ENCODE results near the gene IRF2BP2.

IRF2BP2 gene

DNA sequence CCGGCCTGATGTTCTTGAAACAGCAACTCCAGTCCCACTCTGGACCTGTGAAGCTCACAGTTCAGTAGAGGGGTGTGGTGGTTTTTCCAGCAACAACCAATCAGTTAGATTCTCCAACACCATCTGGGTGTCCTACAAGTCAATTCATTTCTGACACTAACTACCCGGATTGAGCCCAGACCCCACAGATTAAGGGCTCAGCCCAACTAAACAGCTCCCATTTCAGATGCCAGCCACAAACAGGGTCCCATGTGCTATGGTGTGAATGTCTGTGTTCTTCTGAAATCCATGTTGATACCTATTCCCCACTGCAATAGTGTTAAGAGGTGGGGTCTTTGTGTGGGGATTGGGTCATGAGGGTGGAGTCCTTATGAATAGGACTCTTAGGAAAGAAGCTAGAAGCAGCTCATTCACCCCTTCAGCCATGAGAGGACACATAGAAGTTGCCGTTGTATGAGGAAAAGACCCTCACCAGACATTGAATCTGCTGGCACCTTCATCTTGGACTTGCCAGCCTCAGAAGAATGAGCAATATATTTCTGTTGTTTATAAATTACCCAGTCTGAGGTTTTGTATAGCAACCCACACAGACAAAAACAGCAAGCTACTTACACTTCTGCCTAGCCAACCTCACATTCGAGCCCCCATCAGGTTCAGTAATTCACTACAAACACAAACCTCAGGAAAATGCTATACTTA is 53.6 kb downstream of the IRF2BP2 start:
- DNase-seq (ENCODE audit: low spot score): no peak

DNA sequence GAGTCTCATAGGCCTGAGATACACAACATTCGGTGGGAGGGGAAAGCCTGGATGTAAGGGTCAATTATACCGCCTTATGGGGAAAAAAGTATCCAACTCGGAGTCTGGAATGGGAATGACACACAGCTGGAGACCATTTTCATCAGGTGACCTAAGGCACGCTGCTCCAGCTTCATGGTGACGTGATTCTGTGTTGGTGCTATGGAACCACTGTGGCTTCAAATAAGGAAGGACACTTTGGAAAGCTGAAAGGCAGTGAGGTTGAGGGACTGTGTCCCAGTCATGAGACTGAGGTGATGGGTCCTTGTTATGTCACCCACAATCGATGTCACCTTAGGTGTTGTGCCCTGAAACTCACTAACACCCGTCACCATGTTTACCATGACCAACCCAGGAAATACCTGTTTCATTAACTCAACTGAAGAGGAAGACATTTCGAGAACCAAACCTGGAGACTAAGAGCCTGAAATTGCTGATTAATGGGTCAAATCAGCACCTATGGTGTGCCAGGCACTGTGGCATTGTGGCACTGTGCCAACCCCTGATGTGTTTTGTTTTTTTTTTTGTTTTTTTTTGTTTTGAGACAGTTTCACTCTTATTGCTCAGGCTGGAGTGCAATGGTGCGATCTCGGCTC is 54.5 kb downstream of the IRF2BP2 start:
- DNase-seq (ENCODE audit: low spot score): no peak

DNA sequence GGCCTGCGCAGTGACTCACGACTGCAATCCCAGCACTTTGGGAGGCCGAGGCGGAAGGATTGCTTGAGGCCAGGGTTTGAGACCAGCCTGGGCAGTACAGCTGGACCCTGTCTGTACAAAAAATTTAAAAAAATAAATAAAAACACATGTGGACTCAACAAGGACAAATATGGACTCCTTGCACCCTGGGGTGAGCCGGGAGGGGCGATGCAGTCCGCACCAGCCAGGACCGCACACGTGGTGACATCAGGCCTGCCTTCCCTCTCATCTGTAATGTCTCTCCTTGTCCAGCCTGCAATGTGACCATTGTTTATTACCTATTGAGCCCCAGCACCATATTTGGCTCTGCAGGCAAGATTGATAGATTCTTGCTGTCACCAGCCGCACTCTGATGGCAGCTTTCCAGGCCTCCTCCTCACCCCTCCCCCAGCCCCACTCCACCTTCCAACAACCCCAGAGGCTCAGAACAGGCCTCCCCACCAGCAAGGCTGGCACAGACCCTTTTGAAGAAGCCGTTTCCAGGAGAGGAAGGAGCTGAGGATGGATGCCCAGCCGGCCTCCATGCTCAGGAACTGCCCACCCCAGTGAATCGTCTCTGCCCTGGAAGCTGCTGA is 55.2 kb downstream of the IRF2BP2 start:
- DNase-seq (ENCODE audit: low spot score): no peak
